Dermis microvascular lymphatic vessel endothelial cell (primary cell): ENCODE data around the gene RRAS. TPM values are rescaled to one million over a fixed set of nuclear protein-coding genes. Genes with fewer than 3 reads are reported as not detected.
"Not testable (repeated sequence)": the region's sequence is repeated elsewhere in the genome, so short reads cannot be mapped to it uniquely, and the experiment has no call there.

Source experiments
- DNase-seq, 2 donors: peaks; one replicate each; pipeline versions ENCODE4 v3.0.0 to v3.0.0-alpha.2; 2010; ENCODE audit warnings: low read depth in 2 of 2
- total RNA-seq: library from RNA; depleted of rRNA; stranded (reverse); fragments of >200 nt; gene quantifications from 2 replicates; pipeline ENCODE4 v1.2.1, GENCODE V29; 2014

The RRAS gene
- total RNA-seq, 1 donor from 2014 or later = 23.0 TPM

DNA sequence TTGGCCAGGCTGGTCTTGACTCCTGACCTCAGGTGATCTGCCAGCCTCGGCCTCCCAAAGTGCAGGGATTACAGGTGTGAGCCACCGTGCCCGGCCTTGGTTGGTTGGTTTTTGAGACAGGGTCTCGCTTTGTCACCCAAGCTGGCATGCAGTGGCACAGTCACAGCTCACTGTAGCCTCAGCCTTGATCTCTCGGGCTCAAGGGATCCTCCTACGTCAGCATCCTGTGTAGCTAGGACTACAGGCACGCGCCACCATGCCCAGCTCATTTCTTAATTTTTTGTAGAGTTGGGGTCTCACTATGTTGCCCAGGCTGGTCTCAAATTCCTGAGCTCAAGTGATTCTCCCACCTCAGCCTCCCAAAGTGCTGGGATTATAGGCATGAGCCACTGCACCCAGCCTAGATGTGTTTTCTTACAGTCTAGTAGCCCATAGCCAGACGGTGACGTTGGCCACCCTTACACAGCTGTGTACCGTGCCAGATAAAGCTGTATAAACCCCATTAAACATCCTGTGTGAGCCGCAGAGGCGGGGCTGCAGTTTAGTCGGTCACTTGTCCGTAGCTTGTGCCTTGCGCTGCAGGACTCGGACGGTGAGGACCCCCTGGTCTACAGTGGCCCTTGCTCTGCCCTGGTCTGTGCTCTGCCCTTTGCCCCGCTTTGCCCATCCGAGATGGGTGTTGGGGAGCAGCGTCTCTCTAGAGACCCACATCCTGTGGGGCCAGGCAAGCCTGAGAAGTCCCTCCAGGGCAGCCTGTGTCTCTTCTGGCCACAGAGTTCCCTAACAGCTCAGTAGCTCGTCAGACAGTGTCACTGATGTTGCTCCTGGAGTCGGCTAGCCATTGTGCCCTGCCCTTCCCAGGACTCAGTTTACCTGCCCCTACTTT lies 15.9 kb upstream of the RRAS start:
- DNase-seq = no peak

DNA sequence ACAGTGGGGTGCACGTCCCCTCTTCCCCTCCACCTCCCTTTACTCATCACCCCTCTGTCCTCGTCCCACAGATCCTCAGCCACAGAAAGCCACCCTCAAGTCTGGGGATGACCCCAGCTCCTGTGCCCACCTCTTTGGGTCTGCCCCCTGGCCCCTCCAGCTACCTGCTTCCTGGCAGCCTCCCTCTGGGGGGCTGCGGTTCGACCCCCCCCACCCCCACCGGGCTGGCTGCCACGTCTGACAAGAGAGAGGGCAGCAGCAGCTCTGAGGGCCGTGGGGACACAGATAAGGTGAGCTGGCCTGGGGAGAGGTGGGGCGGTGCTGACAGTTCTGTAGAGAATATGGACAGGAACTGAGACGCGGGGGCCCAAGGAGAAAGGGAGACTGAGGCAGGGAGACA lies 14.6 kb upstream of the RRAS start:
- no peak for DNase-seq

DNA sequence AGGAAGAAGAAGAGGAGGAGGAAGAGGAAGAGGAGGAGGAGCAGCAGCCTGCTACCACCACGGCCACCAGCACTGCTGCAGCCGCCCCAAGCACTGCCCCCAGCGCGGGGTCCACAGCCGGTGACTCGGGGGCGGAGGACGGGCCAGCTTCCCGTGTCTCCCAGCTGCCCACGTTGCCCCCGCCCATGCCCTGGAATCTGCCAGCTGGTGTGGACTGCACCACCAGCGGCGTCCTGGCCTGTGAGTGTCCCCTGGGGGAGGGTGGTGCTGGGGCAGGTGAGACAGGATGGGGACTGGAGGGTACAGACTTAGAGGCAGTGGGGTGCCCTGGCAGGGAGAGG lies 13.5 kb upstream of the RRAS start:
- DNase-seq = no peak

DNA sequence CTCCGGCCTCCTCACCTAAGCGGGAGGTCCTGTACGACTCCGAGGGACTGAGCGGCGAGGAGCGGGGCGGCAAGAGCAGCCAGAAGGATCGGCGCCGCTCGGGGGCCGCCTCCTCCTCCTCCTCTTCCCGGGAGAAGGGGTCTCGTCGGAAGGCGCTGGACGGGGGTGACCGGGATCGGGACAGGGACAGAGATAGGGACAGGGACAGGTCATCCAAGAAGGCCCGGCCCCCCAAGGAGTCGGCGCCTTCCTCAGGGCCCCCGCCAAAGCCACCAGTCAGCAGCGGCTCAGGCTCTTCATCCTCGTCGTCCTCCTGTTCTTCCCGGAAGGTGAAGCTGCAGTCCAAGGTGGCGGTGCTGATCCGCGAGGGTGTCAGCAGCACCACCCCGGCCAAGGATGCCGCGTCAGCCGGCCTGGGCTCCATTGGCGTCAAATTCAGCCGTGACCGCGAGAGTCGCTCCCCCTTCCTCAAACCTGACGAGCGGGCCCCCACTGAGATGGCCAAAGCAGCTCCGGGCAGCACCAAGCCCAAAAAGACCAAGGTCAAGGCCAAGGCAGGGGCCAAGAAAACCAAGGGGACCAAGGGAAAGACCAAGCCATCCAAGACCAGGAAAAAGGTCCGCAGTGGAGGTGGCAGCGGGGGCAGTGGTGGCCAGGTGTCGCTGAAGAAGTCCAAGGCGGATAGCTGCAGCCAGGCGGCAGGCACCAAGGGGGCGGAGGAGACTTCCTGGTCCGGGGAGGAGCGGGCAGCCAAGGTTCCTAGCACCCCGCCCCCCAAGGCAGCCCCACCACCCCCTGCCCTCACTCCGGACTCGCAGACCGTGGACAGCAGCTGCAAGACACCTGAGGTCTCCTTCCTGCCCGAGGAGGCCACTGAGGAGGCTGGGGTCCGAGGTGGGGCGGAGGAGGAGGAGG lies 12.9 kb upstream of the RRAS start:
- DNase-seq = no peak

DNA sequence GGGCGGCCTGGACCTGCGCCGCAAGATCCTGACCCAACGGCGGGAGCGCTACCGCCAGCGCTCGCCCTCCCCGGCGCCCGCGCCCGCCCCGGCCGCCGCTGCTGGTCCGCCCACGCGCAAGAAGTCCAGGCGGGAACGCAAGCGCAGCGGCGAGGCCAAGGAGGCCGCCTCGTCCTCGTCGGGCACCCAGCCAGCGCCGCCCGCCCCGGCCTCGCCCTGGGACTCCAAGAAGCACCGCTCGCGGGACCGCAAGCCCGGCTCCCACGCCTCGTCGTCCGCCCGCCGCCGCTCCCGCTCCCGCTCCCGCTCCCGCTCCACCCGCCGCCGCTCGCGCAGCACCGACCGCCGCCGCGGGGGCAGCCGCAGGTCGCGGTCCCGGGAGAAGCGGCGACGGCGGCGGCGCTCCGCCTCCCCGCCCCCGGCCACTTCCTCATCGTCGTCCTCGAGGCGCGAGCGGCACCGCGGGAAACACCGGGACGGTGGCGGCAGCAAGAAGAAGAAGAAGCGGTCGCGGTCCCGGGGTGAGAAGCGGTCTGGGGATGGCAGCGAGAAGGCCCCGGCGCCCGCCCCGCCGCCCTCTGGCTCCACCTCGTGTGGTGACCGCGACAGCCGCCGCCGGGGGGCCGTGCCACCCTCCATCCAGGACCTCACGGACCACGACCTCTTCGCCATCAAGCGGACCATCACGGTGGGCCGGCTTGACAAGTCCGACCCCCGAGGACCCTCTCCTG lies 12.0 kb upstream of the RRAS start:
- DNase-seq = no peak

DNA sequence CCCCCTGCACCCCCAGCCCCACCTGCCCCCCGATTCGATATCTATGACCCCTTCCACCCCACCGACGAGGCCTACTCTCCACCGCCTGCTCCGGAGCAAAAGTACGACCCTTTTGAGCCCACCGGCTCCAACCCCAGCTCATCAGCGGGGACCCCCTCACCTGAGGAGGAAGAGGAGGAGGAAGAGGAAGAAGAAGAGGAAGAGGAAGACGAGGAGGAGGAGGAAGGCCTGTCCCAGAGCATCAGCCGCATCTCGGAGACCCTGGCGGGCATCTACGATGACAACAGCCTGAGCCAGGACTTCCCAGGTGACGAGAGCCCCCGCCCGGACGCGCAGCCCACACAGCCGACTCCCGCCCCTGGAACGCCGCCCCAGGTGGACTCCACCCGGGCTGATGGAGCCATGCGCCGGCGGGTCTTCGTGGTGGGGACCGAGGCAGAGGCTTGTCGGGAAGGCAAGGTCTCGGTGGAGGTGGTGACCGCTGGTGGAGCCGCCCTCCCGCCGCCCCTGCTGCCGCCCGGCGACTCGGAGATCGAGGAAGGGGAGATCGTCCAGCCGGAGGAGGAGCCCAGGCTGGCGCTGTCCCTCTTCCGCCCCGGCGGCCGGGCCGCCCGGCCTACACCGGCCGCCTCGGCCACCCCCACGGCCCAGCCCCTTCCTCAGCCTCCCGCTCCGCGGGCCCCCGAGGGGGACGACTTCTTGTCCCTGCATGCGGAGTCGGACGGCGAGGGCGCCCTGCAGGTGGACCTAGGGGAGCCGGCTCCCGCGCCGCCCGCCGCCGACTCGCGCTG lies 11.3 kb upstream of the RRAS start:
- no peak for DNase-seq

DNA sequence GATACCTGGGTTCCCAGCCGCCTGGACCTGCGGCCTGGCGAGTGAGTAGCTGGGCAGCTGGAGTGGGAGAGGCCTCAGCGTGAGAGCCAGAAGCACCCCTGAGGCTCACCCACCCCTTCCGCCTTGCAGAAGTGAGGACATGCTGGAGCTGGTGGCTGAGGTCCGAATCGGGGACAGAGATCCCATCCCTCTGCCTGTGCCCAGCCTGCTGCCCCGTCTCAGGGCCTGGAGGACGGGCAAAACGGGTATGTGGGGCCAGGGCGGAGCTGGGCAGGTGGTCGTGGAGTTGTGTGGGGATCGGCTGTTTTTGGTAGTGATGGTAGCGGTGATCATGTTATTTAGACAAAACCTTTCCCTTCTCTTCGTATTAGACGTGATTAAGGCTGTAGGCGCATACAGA lies 6.6 kb upstream of the RRAS start:
- no peak for DNase-seq

DNA sequence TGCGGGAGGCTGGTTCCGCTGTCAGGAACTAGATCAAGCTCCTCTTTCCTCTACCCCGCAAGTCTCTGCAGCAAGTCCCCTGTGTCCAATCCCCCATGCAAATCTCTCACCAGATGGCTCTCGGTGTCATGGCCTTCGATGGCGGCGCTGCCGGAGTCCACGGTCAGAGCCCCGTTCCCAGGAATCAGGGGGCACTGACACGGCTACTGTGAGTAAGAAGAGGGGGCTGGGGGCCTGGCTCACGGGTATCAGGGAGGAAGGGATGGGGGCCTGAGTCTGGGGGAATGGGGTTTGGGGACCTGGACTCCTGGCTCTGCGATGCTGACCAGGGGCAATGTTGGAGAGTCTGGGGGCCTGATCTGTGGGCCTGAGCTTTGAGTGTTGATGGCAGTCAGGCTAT lies 6.1 kb upstream of the RRAS start:
- no peak for DNase-seq

DNA sequence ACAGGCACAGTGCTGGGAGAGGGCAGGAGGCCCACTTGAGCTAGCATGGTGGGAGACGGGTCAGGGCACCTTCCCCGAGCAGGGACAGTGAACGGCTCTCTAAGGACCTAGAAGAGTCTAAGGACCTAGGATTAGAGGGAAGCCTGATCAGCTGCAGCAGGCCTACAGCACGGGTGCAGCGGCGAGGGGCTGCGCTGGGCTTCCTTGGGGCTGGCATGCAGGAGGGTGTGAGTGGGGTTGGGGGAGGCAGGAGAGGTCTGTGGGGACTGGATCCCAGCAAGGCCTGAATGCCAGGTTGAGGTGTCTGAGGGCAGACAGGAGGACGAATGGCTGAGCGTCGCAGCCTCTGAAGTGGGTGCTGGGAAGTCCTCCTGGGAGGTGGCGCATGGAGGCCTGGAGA lies 5.6 kb upstream of the RRAS start:
- DNase-seq = no peak

DNA sequence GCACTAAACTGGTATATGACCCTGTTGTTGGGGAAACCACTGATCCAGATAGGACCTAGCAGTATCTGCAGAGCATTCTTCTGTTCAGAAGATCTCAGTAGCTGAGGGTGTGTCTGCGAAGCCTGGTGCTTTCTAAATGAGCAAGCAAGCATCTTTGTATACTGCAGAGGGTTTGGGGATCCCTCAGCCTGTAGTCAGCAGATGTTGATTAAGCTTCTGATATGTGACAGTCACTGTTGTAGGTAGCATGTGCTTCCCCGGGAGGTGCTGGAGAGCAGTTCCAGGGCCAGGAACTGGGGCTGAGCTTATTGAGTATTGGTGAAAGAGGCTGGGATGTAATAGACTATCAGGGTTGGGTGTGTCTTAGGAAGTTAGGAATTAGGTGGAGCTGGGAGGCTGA lies 3.5 kb upstream of the RRAS start:
- no peak for DNase-seq

DNA sequence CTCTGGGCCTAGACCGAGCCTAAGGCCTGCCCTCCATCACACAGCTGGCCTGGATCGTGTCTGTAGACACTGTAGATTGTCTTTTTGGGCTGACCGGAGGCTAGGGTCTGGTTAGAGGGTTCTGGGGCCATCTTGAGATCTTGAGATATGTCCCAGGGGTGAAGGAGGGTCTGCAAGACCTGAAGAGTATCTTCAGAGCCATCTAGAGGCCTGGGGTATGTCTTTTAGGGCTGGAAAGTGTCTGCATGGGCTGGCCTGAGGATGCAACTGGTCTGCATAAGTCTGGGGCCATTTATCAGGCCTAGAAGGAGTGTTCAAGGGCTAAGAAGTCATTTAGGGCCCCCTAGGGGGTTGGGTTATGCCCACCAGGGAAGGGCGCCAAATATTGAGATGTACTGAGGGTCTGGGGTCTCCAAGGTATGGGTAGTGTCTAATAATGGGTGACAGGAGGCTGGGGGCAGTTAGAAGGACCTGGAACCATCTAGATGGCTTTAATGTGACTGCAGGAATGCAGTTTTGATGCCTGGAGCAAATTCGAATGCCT lies 2.6 kb upstream of the RRAS start:
- peak in 1 of 2 donors; percentile 16 for DNase-seq

DNA sequence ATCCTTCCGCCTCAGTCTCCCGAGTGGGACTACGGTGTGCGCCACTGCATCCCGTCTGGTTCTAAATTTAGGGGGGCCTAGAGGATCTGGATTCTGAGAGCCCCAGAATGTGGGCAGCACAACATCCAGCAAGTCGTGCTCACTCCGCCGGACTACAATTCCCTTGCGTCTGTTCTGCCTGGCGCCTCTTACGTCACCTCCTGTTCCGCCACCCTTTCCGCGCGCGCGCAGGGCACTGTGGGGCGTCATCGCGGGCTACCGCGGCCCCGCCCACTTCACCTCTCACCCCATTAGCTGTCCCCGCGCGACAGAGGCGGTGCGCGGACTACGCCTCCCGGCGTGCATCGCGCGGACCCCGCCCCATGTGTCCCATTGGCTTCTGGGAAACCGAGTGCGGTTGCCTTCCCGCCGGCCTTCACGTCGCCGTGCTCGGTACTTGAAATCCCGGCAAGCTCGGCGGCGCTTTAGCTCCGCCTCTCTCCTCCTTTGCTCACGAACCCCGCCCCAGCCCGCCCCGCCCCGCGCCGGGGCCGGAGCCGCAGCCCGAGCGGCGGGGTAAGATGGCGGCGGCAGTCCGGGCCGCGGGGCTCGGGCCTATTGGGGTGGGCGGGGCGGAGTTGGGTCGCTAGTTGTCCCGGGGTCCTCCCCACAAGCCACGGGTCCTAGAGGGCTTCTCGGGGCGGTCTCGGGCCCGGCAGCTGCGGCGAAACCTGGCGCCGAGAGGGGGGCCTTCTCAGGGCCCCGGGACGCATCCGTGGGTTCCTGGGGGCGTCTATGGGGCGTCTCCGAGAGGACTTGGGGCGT lies 1.9 kb upstream of the RRAS start, which contains the start of gene SCAF1:
Gene SCAF1, plus strand, starts transcription at position 522 of the 804 bp plus-strand sequence. CDS start 2,818 bp downstream, outside the sequence.
- DNase-seq = peak; percentile 97 to 100

DNA sequence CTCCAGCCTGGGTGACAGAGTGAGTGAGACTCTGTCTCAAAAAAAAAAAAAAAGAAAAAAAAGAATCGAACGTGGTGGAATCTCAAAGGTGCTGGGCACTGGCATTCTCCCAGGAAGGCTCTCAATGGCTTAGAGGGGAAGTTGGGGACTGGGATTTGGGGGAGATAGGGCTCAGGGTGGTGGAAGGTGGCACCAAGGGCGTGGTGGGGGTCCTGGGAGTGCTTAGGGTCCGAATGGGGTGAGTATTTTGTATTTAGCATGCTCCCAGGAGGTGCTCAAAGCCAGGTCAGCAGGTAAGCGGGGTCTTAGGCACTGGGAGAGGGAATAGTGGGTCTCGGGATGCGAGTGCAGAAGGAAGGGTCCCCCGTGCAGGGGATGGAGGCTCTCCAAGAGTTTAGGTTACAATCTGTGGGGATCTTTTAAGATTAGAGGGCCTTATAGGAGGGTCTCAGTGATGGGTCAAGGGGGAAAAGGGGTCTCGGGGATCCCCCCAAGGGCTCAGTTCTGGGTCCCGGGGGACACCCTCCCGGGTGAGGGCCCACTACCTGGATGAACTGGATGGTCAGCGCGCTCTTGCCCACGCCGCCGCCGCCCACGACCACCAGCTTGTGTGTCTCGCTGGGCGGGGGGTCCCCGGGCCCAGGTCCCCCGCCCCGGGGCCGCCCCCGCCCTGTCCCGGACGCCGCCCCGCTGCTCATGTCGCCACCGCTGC lies 386 bp downstream of the RRAS start:
- DNase-seq = no peak

DNA sequence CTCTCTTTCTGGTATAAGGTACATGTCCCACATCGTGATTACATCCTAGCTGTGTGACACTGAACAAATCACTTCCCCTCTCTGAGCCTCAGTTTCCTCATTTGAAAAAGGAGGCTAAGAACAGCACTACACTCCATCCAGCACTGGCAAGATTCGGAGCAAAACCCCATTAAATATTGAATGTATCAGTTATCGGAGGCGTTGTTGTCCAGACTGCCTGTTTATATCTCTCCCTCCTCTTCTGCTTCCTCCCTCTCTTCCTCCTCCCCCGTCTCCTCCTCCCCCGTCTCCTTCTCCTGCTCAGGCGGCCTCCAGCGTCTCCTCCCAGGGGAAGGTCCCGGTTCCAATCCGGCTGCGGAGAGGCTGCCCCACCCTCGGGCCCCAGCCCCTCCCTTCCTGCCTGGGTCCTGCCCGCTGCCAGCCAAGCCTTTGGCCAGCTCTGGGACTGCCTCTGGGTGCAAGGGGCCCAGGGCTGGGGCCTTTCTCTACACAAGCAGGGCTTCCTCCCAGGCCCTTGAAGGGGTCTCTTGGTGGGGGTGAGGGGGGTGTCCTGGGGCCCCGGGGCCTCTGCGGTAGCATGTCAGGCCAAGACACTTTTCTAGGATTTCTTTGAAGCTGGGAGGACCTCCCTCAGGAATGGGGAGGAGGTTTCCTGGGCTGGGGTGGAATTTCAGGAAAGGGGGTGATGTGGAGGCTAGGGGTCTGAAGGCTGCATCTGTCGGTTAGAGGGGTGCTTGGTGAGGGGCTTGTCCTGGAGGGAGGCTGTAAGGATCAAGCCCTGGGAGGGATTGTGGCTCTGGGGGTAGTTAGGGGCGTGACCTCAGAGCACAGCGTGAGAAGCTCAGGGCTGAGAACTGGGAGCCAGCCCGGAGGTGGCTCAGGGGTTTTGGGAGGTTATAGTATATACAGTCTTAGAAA lies 1.9 kb downstream of the RRAS start:
- peak in 1 of 2 donors; percentile 61 for DNase-seq

DNA sequence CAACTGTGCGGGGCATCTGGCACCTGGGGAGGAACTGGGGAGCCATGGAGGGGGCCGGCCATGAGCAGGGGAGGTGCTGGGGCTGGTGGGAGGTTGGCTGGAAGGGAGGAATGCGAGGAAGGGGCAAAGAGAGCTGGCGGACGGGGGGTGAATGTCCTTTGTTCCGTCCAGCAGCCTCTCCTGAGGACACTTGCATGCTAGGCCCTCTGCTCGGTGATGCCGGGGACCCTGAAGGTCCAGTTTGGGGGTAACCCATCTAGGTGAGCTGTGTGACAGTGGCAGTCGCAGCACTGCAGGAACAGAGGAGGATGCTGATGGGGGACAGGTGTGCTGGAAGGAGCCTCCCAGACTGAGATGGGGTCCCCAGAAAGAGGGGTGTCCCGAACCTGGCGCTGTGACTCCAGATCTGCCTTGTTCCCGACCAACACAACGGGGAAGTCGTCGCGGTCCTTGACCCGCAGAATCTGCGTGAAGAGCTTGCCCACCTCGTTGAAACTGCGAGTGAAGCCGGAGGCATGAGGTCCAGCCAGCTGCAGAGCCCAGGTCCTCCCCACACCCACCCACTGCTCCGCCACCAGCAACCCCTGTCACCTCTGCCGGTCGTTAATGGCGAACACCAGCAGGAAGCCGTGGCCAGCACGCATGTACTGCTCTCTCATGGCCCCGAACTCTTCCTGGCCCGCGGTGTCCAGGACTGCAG lies 3.6 kb downstream of the RRAS start:
- DNase-seq = no peak

DNA sequence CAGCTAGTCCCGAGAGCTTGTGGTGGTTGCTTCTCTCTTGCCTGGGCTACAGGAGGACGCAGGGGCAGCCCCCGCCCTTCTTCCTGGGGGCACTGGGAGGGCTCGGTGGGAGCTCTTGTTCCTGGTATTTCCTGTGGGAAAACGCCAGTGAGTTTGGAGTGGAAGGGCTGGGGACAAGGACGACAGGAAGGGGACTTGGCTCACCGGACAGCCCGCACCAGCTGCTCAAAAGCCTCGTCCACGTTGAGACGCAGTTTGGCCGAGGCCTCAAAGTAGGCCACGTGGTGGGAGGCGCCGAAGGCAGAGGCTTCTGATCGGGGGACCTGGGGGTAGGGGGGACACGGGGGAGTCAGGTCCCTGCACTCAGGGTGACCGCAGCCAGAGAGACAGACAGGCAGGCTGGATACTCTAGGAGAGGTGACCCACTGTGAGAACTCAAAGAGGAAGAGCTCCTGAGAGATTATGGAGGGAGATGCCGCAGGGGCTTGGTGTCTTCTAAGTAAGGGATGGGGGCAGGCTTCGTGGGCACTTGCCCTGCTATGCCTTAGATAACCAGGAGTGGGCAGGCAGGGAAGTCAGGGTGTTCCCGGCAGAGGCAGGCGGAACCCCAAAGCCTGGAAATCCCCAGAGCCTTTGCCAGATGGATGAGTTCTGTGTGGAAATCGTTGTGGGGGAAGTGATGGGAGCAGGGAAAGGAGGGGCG lies 4.3 kb downstream of the RRAS start:
- peak in 1 of 2 donors; percentile 28 for DNase-seq

DNA sequence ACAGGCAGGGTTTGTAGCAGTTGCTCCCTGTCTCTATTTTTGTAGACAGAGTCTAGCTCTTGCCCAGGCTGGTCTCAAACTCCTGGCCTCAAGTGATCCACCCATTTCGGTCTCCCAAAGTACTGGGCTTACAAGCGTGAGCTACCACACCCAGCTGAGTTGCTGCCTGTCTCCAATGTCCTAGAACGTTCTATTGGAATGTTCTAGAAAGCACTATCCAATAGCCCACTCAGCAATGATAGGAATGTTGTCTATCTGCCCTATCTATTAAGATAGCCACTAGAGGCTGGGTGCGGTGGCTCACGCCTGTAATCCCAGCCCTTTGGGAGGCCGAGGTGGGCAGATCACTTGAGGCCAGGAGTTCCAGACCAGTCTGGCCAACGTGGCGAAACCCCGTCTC lies 6.7 kb downstream of the RRAS start:
- DNase-seq = not testable (repeated sequence)
